A549 (cell line): Measurements from ENCODE around the gene TFR2. TPM values are rescaled to one million over a fixed set of nuclear protein-coding genes. Genes with fewer than 3 reads are reported as not detected.

Experiments used
- ATAC-seq, 2 experiments: fragments of 200-7000 bp in 1 of 2; fragments of >200 bp in 1 of 2; cut with Nextera tagmentation in 1 of 2; cut with Tn5 transposase in 1 of 2; 3 replicates each; pipeline versions ENCODE4 v1.8.0 to v1.9.1; 2018 to 2020; ENCODE audit warnings: mild to moderate bottlenecking in 1 of 2, moderate library complexity in 1 of 2
- CTCF ChIA-PET: fragments of 300-600 bp; sonication (Branson Sonifier 250); formaldehyde crosslinking; extraction: SDS; loops from one replicate; lab custom pipeline; 2021; ENCODE audit warnings: antibody characterized with exemption, inconsistent platforms; lab: Yijun Ruan, JAX
- POLR2A ChIA-PET: fragments of 350-600 bp; formaldehyde crosslinking; extraction: SDS; loops from one replicate; lab custom pipeline; 2021; ENCODE audit warnings: antibody characterized with exemption, inconsistent platforms; lab: Yijun Ruan, JAX
- DNase-seq, 2 experiments: peaks; one replicate each; pipeline versions ENCODE4 v3.0.0 to v3.0.0-alpha.2; 2011 to 2016; ENCODE audit warnings: low read depth in 1 of 2, low spot score in 1 of 2
- FAIRE-seq: peaks from 2 replicates; lab custom pipeline; 2011; peaks lifted over from hg19 to GRCh38; lab: Jason Lieb, UNC
- H3K27ac ChIP-seq, 2 experiments: fragments of >200 bp; sonication (Bioruptor Twin); formaldehyde crosslinking; 3 replicates each; pipeline ENCODE4 v1.5.1; 2016 to 2017
- H3K4me1 ChIP-seq: fragments of >200 bp; sonication (Bioruptor Twin); formaldehyde crosslinking; 3 replicates; pipeline ENCODE4 v1.6.1; 2016
- H3K4me2 ChIP-seq: fragments of >200 bp; sonication (Bioruptor Twin); formaldehyde crosslinking; 3 replicates; pipeline ENCODE4 v1.6.1; 2016
- H3K4me3 ChIP-seq: fragments of >200 bp; sonication (Bioruptor Twin); formaldehyde crosslinking; 3 replicates; pipeline ENCODE4 v1.5.1; 2016
- H3K9me3 ChIP-seq: fragments of >200 bp; sonication (Bioruptor Twin); formaldehyde crosslinking; 3 replicates; pipeline ENCODE4 v1.6.1; 2016
- BCL3 ChIP-seq: fragments of >200 bp; sonication (Bioruptor Twin); formaldehyde crosslinking; IDR thresholded peaks from 3 replicates; pipeline ENCODE4 v1.6.1; 2016
- CEBPB ChIP-seq, 2 experiments: fragments of >200 bp in 1 of 2; sonication (Bioruptor Twin) in 1 of 2; formaldehyde crosslinking in 1 of 2; IDR thresholded peaks; 2 replicates each; pipeline ENCODE4 v1.6.1; 2012 to 2016
- CHD2 ChIP-seq: fragments of 150-350 bp; IDR thresholded peaks from 2 replicates; pipeline ENCODE4 v1.6.1; 2014; ENCODE audit warnings: low read length; ENCODE audit not compliant: partially characterized antibody
- E2F6 ChIP-seq: IDR thresholded peaks from 2 replicates; pipeline ENCODE4 v1.6.1; 2012; ENCODE audit warnings: low read depth, borderline replicate concordance
- EHF ChIP-seq: fragments of 250-450 bp; sonication (Bioruptor Pico); IDR thresholded peaks from 2 replicates; pipeline ENCODE4 v1.5.0; 2020; ENCODE audit warnings: mild to moderate bottlenecking
- ELK1 ChIP-seq: fragments of 150-350 bp; IDR thresholded peaks from 2 replicates; pipeline ENCODE4 v1.6.1; 2014; ENCODE audit warnings: low read depth, mild to moderate bottlenecking, low read length
- EP300 ChIP-seq, 2 experiments: fragments of >200 bp; sonication (Bioruptor Twin); formaldehyde crosslinking; IDR thresholded peaks; 2 replicates in 1 of 2; 3 replicates in 1 of 2; pipeline ENCODE4 v1.6.1; 2016 to 2017
- ESRRA ChIP-seq: fragments of 150-350 bp; IDR thresholded peaks from 2 replicates; pipeline ENCODE4 v1.6.1; 2014; ENCODE audit warnings: mild to moderate bottlenecking, low read length, borderline replicate concordance
- FOSB ChIP-seq: fragments of 250-450 bp; sonication (Bioruptor Pico); IDR thresholded peaks from 2 replicates; pipeline ENCODE4 v1.5.0; 2020; ENCODE audit warnings: mild to moderate bottlenecking, moderate library complexity
- FOXS1 ChIP-seq: fragments of 250-450 bp; sonication (Bioruptor Pico); IDR thresholded peaks from 2 replicates; pipeline ENCODE4 v1.5.0; 2020; ENCODE audit warnings: mild to moderate bottlenecking, moderate library complexity
- HOXB13 ChIP-seq: fragments of 250-450 bp; sonication (Bioruptor Pico); IDR thresholded peaks from 2 replicates; pipeline ENCODE4 v1.5.0; 2020; ENCODE audit warnings: low read depth, mild to moderate bottlenecking, moderate library complexity
- JUN ChIP-seq, 2 experiments: fragments of >200 bp; sonication (Bioruptor Twin); formaldehyde crosslinking; IDR thresholded peaks; 2 replicates in 1 of 2; 3 replicates in 1 of 2; pipeline ENCODE4 v1.6.1; 2016 to 2017
- JUNB ChIP-seq: fragments of >200 bp; sonication (Bioruptor Twin); formaldehyde crosslinking; IDR thresholded peaks from 2 replicates; pipeline ENCODE4 v1.6.1; 2016
- KDM1A ChIP-seq: fragments of 200-600 bp; sonication (generic); IDR thresholded peaks from 2 replicates; pipeline ENCODE4 v1.6.1; 2016; ENCODE audit warnings: low read depth, mild to moderate bottlenecking
- KDM5A ChIP-seq: fragments of 200-600 bp; sonication (generic); IDR thresholded peaks from 2 replicates; pipeline ENCODE4 v1.6.1; 2016; ENCODE audit warnings: antibody characterized with exemption, mild to moderate bottlenecking
- MAX ChIP-seq: IDR thresholded peaks from 2 replicates; pipeline ENCODE4 v1.6.1; 2012
- MYC ChIP-seq: IDR thresholded peaks from 2 replicates; pipeline ENCODE4 v1.6.1; 2012; ENCODE audit warnings: mild to moderate bottlenecking, inconsistent platforms, low read length, improper control_type of control experiment, borderline replicate concordance
- NFE2L2 ChIP-seq: fragments of 150-350 bp; conservative IDR thresholded peaks from 2 replicates; pipeline ENCODE4 v1.6.1; 2014; ENCODE audit warnings: low read length
- NPAS2 ChIP-seq: fragments of 250-450 bp; sonication (Bioruptor Pico); IDR thresholded peaks from 2 replicates; pipeline ENCODE4 v1.8.0; 2022; ENCODE audit warnings: mild to moderate bottlenecking, moderate library complexity, borderline replicate concordance
- PBX3 ChIP-seq: IDR thresholded peaks from 2 replicates; pipeline ENCODE4 v1.6.1; 2012
- POLR2AphosphoS2 ChIP-seq: conservative IDR thresholded peaks from 2 replicates; pipeline ENCODE4 v1.6.1; 2012; ENCODE audit warnings: low read length, improper control_type of control experiment, inconsistent platforms
- RARB ChIP-seq: fragments of 250-450 bp; sonication (Bioruptor Pico); IDR thresholded peaks from 2 replicates; pipeline ENCODE4 v1.8.0; 2021; ENCODE audit warnings: mild to moderate bottlenecking, moderate library complexity
- RNF2 ChIP-seq: fragments of 200-600 bp; sonication (generic); IDR thresholded peaks from 2 replicates; pipeline ENCODE4 v1.6.1; 2016; ENCODE audit warnings: low read depth, mild to moderate bottlenecking, antibody characterized with exemption, moderate library complexity, borderline replicate concordance
- SMC3 ChIP-seq: fragments of >200 bp; sonication (Bioruptor Twin); formaldehyde crosslinking; IDR thresholded peaks from 3 replicates; pipeline ENCODE4 v1.6.1; 2018; ENCODE audit warnings: inconsistent platforms
- SREBF2 ChIP-seq: fragments of 450-650 bp; IDR thresholded peaks from 2 replicates; pipeline ENCODE4 v1.6.1; 2014; ENCODE audit warnings: mild to moderate bottlenecking, moderate library complexity
- TFCP2L1 ChIP-seq: fragments of 250-450 bp; sonication (Bioruptor Pico); IDR thresholded peaks from 2 replicates; pipeline ENCODE4 v1.5.0; 2021; ENCODE audit warnings: mild to moderate bottlenecking
- USF2 ChIP-seq: fragments of 450-650 bp; IDR thresholded peaks from 2 replicates; pipeline ENCODE4 v1.6.1; 2014; ENCODE audit warnings: antibody characterized with exemption
- ZSCAN20 ChIP-seq: fragments of 250-450 bp; sonication (Bioruptor Pico); IDR thresholded peaks from 2 replicates; pipeline ENCODE4 v1.8.0; 2022; ENCODE audit warnings: mild to moderate bottlenecking, moderate library complexity
- WGBS: methylation state at CpG from one replicate; pipeline ENCODE4 v1.1.6; 2017; ENCODE audit errors: missing lambda C conversion rate; 5-methylcytosine and 5-hydroxymethylcytosine counted together
- polyA plus RNA-seq, 4 experiments: library from polyadenylated mRNA; depleted of rRNA in 3 of 4; stranded (reverse); fragments of >200 nt; fragmentation: RNase III in 1 of 4; extraction: RNeasy Plus Mini Kit Qiagen cat#74134 plus additional on column Dnase treatment in 1 of 4; gene quantifications; 2 replicates in 3 of 4; 3 replicates in 1 of 4; pipeline ENCODE4 v1.2.3, GENCODE V29; 2011 to 2017

The TFR2 gene
- polyA plus RNA-seq, 2 of the 4 experiments (the other 2 are of a cell fraction), result 1.1 to 2.5 TPM

- CTCF ChIA-PET, result interaction anchor here (0.9 to 5.4 kb wide), 5 partner anchors 15 to 122 kb away, joined by 4 to 23 read pairs (median 6); no protein-coding TSS in a partner anchor
- WGBS, result 83% methylated on average over 17 of the region's 17 CpGs
These were observed 49.8 kb downstream of the TFR2 start for GRCh38 chr7:100591596-100591995.

GRCh38 chr7:100590077-100590737, 51.1 kb downstream of the TFR2 start:
- FAIRE-seq, result no peak
- DNase-seq, result no peak
- ChIA-PET CTCF (interaction anchor here (0.6 to 10.1 kb wide), 8 partner anchors 9 to 121 kb away, joined by 3 to 135 read pairs (median 6); no protein-coding TSS in a partner anchor), POLR2A (no interaction called here)
- Histone ChIP-seq H3K27ac (no peak overlapping the region), H3K4me2 (no peak overlapping the region), H3K4me3 (no peak overlapping the region), H3K9me3 (no peaks in the 10 kb centered on the region), H3K4me1 (peaks cover 1% of the 10 kb centered on the region; the same call in 1 of the 3 replicates)
- 64% methylated on average over 20 of the region's 20 CpGs for WGBS
- TF ChIP-seq NFE2L2 (no peak), FOXS1 (no peak), EP300 (IDR thresholded peaks at IDR 0.05) (no peak), CEBPB (IDR thresholded peaks at IDR 0.05) (no peak), ESRRA (no peak), KDM5A (no peak), RARB (CRISPR knock-in tag) (no peak), USF2 (no peak), CHD2 (no peak), RNF2 (no peak), EHF (CRISPR knock-in tag) (no peak), ZSCAN20 (CRISPR knock-in tag) (no peak), E2F6 (no peak), MAX (no peak), ELK1 (no peak)
- ATAC-seq, result no peak

More at GRCh38 chr7:100591596-100591995, 49.8 kb downstream of the TFR2 start:
- DNase-seq (no peak), ATAC-seq (no peak), FAIRE-seq (no peak)
- POLR2A ChIA-PET, result no interaction called here
- Histone ChIP-seq H3K4me2 (no peak overlapping the region), H3K27ac (no peak overlapping the region), H3K4me3 (no peak overlapping the region), H3K9me3 (no peaks in the 10 kb centered on the region), H3K4me1 (no peaks in the 10 kb centered on the region)
- no peak for TF ChIP-seq SREBF2
- TF ChIP-seq JUNB, result no peak
- TF ChIP-seq USF2, result no peak
- no peak for TF ChIP-seq JUN (IDR thresholded peaks at IDR 0.05)
- no peak for TF ChIP-seq SMC3
- no peak for TF ChIP-seq POLR2AphosphoS2
- TF ChIP-seq BCL3, result no peak
- no peak for TF ChIP-seq FOSB (CRISPR knock-in tag)
- no peak for TF ChIP-seq HOXB13 (CRISPR knock-in tag)
- TF ChIP-seq EP300 (IDR thresholded peaks at IDR 0.05), result no peak
- TF ChIP-seq MYC, result no peak
- no peak for TF ChIP-seq NFE2L2
- TF ChIP-seq TFCP2L1 (CRISPR knock-in tag), result no peak
- TF ChIP-seq MAX, result no peak
- no peak for TF ChIP-seq KDM1A
- no peak for TF ChIP-seq NPAS2
- TF ChIP-seq PBX3, result no peak
